ENCODE measurements around the gene SPHKAP. TPM values are rescaled to one million over a fixed set of nuclear protein-coding genes. Genes with fewer than 3 reads are reported as not detected.

The SPHKAP gene
- total RNA-seq, 4 donors from 2014 or later: 0.20 to 1.6 (median 1.5) TPM; not detected in 1

GRCh38 chr2:228017784-228018183, 163.7 kb downstream of the SPHKAP start:
- H3K36me3 ChIP-seq: no peaks in the 10 kb centered on the region
- DNase-seq: no peak
- no peak overlapping the region for H3K4me3 ChIP-seq (replicated peaks in 1 of 3)
- no peaks in the 10 kb centered on the region for H3K27me3 ChIP-seq
- 84 to 86% methylated on average over 14 of the region's 14 CpGs for WGBS, 2 donors
- no peak overlapping the region for H3K27ac ChIP-seq
- intact Hi-C loops (cut with DNase I): no loop called here
- no peaks in the 10 kb centered on the region for H3K4me1 ChIP-seq
- H3K9me3 ChIP-seq: no peaks in the 10 kb centered on the region
- no peak for TF ChIP-seq POLR2A (IDR thresholded peaks at IDR 0.05)
- TF ChIP-seq, protein P1, sequence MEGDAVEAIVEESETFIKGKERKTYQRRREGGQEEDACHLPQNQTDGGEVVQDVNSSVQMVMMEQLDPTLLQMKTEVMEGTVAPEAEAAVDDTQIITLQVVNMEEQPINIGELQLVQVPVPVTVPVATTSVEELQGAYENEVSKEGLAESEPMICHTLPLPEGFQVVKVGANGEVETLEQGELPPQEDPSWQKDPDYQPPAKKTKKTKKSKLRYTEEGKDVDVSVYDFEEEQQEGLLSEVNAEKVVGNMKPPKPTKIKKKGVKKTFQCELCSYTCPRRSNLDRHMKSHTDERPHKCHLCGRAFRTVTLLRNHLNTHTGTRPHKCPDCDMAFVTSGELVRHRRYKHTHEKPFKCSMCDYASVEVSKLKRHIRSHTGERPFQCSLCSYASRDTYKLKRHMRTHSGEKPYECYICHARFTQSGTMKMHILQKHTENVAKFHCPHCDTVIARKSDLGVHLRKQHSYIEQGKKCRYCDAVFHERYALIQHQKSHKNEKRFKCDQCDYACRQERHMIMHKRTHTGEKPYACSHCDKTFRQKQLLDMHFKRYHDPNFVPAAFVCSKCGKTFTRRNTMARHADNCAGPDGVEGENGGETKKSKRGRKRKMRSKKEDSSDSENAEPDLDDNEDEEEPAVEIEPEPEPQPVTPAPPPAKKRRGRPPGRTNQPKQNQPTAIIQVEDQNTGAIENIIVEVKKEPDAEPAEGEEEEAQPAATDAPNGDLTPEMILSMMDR (IDR thresholded peaks at IDR 0.05): no peak

DNA sequence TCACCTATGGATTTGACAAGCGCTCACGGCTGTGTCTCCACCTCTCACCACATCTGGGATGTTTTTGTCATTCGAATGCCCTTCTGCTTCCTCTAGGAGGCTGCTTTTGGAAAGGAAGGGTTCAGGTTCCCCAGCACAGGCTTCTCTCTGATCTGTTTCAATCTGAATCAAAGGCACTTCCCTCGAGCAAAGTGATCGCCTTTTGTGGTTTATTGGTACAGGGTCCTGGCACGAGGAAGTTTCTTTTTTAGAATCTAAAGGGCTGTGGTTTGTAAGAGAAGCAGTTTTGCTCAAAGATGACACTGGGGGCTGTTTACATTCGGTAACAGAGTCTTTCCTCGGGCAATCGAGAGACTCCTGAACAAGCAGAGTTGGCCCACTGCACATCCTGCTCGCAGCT, 165.1 kb downstream of the SPHKAP start:
- Histone ChIP-seq H3K9me3 (no peaks in the 10 kb centered on the region), H3K27me3 (no peaks in the 10 kb centered on the region), H3K4me3 (replicated peaks in 1 of 3) (no peak overlapping the region), H3K4me1 (no peaks in the 10 kb centered on the region), H3K36me3 (no peaks in the 10 kb centered on the region), H3K27ac (no peak overlapping the region)
- no peak for TF ChIP-seq POLR2A (IDR thresholded peaks at IDR 0.05)
- TF ChIP-seq, protein P1 (IDR thresholded peaks at IDR 0.05): no peak
- WGBS, 2 donors: 39 to 50% methylated on average over 7 to 10 of the region's 10 CpGs
- intact Hi-C loops (cut with DNase I): no loop called here
- DNase-seq: no peak

DNA sequence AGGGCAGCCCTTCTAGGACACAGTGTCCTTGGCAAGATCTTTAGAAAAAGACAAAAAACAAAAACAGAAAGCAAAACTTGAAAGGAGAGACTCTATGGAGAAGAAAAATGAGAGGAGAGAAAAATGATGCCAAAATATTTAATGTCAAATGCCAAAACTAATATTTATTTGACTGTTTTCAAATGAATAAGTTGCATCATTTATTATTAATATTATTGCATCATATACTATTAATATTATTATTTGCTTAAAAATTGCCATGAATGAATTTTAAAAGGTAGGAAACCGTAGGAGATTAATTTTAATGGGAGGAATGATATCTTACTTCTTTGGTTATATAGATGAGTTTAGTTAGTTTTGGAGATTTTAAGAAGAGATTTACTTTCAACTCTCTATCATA, 165.7 kb downstream of the SPHKAP start:
- H3K4me1 ChIP-seq: no peaks in the 10 kb centered on the region
- TF ChIP-seq, protein P1 (IDR thresholded peaks at IDR 0.05): no peak
- no peak for TF ChIP-seq POLR2A (IDR thresholded peaks at IDR 0.05)
- no peak for DNase-seq
- no peaks in the 10 kb centered on the region for H3K9me3 ChIP-seq
- WGBS, 2 donors: 83 to 87% methylated on average over 1 of the region's 1 CpG
- no peak overlapping the region for H3K4me3 ChIP-seq (replicated peaks in 1 of 3)
- H3K27me3 ChIP-seq: no peaks in the 10 kb centered on the region
- intact Hi-C loops (cut with DNase I): no loop called here
- H3K27ac ChIP-seq: no peak overlapping the region
- H3K36me3 ChIP-seq: no peaks in the 10 kb centered on the region

DNA sequence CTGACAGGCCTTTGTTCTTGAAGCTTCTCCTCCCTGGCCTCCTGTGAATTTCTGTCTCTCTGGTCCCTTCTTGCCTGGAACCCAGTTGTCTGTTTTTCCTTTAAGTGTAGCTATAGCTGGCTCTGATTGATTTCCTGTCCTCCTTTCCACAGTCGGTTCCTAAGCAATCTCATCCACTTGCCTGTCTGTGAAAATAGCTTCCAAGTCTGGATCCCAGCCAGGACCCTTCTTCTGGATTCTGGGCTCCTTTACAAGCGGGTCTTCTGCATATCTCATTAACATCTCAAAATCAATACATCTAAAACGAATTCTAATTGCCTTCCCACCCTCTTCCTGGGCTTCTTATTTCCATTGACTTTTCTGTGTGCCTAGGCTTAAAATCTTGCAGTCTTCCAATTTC, 185.1 kb downstream of the SPHKAP start:
- Histone ChIP-seq H3K4me1 (no peaks in the 10 kb centered on the region), H3K4me3 (replicated peaks in 1 of 3) (no peak overlapping the region), H3K27me3 (no peaks in the 10 kb centered on the region), H3K27ac (no peak overlapping the region), H3K36me3 (no peaks in the 10 kb centered on the region), H3K9me3 (no peaks in the 10 kb centered on the region)
- TF ChIP-seq, protein P1 (IDR thresholded peaks at IDR 0.05): no peak
- TF ChIP-seq POLR2A (IDR thresholded peaks at IDR 0.05): no peak
- DNase-seq: no peak
- intact Hi-C loops (cut with DNase I): no loop called here
- WGBS, 2 donors: 31 to 34% methylated on average over 3 of the region's 3 CpGs

- DNase-seq: no peak
- Histone ChIP-seq H3K9me3 (no peaks in the 10 kb centered on the region), H3K4me1 (no peaks in the 10 kb centered on the region), H3K27ac (no peak overlapping the region), H3K27me3 (no peaks in the 10 kb centered on the region), H3K4me3 (replicated peaks in 1 of 3) (no peak overlapping the region), H3K36me3 (no peaks in the 10 kb centered on the region)
- intact Hi-C loops (cut with DNase I): no loop called here
- WGBS, 2 donors: 81 to 94% methylated on average over 4 of the region's 4 CpGs
- TF ChIP-seq, protein P1 (IDR thresholded peaks at IDR 0.05): no peak
- TF ChIP-seq POLR2A (IDR thresholded peaks at IDR 0.05): no peak
Measured at GRCh38 chr2:227990937-227991336, 190.6 kb downstream of the SPHKAP start.

All from thyroid gland (tissue), 4 donors.